ENCODE results near the gene TBC1D24. TPM values are rescaled to one million over a fixed set of nuclear protein-coding genes. Genes with fewer than 3 reads are reported as not detected.
A peak's percentile ranks its signal among the peaks of the same experiment; 100 is the strongest.

TBC1D24 gene
- total and polyA plus RNA-seq, 9 of the 15 experiments (the other 6 are each of a cell fraction or from before 2014, with no cell fraction given), result 1.7 to 22.6 (median 7.2) TPM

DNA sequence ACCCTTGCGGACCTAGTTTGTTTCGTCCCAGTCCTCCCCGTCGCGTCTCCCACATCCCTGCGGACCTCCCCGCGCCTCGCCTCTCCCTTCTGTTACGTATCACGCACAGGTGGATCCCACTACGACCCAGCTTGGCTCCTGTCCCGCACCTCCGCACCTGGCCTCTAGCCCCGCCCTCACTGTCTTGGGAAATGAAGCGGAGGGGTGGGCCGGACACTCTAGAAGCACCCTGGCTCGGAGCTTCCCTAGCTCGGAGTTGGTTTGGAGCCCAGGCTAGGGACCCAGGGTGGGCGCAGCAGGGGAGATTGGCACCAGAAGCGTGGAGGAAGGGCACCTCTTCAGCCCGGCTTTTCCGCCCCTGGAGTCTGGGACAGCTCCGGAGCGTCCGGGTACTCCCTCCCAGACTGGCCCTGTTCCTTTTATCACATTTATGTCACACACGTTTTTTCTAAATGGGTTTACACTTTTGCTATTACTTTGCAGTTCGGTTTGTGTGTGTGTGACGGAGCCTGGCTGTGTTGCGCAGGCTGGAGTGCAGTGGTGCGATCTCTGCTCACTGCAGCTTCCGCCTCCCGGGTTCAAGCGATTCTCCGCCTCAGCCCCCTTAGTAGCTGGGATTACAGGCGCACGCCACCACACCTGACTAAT is 57.7 kb downstream of the TBC1D24 start (continued):
- TF ChIP-seq, protein P1, sequence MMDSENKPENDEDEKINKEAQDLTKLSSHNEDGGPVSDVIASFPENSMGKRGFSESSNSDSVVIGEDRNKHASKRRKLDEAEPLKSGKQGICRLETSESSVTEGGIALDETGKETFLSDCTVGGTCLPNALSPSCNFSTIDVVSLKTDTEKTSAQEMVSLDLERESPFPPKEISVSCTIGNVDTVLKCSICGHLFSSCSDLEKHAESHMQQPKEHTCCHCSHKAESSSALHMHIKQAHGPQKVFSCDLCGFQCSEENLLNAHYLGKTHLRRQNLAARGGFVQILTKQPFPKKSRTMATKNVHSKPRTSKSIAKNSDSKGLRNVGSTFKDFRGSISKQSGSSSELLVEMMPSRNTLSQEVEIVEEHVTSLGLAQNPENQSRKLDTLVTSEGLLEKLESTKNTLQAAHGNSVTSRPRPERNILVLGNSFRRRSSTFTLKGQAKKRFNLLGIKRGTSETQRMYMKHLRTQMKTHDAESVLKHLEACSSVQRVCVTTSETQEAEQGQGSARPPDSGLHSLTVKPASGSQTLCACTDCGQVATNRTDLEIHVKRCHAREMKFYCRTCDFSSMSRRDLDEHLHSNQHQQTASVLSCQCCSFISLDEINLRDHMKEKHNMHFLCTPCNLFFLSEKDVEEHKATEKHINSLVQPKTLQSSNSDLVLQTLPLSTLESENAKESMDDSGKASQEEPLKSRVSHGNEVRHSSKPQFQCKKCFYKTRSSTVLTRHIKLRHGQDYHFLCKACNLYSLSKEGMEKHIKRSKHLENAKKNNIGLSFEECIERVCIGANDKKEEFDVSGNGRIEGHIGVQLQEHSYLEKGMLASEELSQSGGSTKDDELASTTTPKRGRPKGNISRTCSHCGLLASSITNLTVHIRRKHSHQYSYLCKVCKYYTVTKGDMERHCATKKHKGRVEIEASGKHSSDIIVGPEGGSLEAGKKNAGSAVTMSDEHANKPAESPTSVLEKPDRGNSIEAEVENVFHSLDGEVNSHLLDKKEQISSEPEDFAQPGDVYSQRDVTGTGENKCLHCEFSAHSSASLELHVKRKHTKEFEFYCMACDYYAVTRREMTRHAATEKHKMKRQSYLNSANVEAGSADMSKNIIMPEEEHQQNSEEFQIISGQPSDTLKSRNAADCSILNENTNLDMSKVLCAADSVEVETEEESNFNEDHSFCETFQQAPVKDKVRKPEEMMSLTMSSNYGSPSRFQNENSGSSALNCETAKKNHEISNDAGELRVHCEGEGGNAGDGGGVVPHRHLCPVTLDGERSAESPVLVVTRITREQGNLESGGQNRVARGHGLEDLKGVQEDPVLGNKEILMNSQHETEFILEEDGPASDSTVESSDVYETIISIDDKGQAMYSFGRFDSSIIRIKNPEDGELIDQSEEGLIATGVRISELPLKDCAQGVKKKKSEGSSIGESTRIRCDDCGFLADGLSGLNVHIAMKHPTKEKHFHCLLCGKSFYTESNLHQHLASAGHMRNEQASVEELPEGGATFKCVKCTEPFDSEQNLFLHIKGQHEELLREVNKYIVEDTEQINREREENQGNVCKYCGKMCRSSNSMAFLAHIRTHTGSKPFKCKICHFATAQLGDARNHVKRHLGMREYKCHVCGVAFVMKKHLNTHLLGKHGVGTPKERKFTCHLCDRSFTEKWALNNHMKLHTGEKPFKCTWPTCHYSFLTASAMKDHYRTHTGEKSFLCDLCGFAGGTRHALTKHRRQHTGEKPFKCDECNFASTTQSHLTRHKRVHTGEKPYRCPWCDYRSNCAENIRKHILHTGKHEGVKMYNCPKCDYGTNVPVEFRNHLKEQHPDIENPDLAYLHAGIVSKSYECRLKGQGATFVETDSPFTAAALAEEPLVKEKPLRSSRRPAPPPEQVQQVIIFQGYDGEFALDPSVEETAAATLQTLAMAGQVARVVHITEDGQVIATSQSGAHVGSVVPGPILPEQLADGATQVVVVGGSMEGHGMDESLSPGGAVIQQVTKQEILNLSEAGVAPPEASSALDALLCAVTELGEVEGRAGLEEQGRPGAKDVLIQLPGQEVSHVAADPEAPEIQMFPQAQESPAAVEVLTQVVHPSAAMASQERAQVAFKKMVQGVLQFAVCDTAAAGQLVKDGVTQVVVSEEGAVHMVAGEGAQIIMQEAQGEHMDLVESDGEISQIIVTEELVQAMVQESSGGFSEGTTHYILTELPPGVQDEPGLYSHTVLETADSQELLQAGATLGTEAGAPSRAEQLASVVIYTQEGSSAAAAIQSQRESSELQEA (IDR thresholded peaks at IDR 0.05; ENCODE audit: low read depth), result no peak
- TF ChIP-seq CBFB (CRISPR knock-in tag; IDR thresholded peaks at IDR 0.05), result no peak
- no peak for TF ChIP-seq ZNF780A (CRISPR knock-in tag; IDR thresholded peaks at IDR 0.05)
- TF ChIP-seq BRD9 (IDR thresholded peaks at IDR 0.05; ENCODE audit: low read depth, partially characterized antibody), result no peak
- TF ChIP-seq FOXP1 (CRISPR knock-in tag; IDR thresholded peaks at IDR 0.05), result no peak
- 0 out of 2 replicates have a peak, but pooled peaks have one; percentile 40 for TF ChIP-seq MTA3 (IDR thresholded peaks at IDR 0.05; ENCODE audit: borderline replicate concordance)
- no peak for TF ChIP-seq ZNF699 (CRISPR knock-in tag; IDR thresholded peaks at IDR 0.05; ENCODE audit: insufficient replicate concordance)
- TF ChIP-seq SIN3A (IDR thresholded peaks at IDR 0.05; ENCODE audit: borderline replicate concordance in 2 of 2, control insufficient read depth in 1 of 2, low read depth in 2 of 2, low read length in 2 of 2), result no peak; a peak in 1 of 4 replicates
- no peak for TF ChIP-seq NR2C1 (IDR thresholded peaks at IDR 0.05)
- no peak for TF ChIP-seq NR2C1 (tag; IDR thresholded peaks at IDR 0.05)
- TF ChIP-seq, protein P2, sequence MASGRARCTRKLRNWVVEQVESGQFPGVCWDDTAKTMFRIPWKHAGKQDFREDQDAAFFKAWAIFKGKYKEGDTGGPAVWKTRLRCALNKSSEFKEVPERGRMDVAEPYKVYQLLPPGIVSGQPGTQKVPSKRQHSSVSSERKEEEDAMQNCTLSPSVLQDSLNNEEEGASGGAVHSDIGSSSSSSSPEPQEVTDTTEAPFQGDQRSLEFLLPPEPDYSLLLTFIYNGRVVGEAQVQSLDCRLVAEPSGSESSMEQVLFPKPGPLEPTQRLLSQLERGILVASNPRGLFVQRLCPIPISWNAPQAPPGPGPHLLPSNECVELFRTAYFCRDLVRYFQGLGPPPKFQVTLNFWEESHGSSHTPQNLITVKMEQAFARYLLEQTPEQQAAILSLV (tag; IDR thresholded peaks at IDR 0.05), result no peak
- TF ChIP-seq, protein P3, sequence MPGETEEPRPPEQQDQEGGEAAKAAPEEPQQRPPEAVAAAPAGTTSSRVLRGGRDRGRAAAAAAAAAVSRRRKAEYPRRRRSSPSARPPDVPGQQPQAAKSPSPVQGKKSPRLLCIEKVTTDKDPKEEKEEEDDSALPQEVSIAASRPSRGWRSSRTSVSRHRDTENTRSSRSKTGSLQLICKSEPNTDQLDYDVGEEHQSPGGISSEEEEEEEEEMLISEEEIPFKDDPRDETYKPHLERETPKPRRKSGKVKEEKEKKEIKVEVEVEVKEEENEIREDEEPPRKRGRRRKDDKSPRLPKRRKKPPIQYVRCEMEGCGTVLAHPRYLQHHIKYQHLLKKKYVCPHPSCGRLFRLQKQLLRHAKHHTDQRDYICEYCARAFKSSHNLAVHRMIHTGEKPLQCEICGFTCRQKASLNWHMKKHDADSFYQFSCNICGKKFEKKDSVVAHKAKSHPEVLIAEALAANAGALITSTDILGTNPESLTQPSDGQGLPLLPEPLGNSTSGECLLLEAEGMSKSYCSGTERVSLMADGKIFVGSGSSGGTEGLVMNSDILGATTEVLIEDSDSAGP (CRISPR knock-in tag; IDR thresholded peaks at IDR 0.05), result no peak
- TF ChIP-seq ZBED1 (IDR thresholded peaks at IDR 0.05), result no peak
- no peak for TF ChIP-seq ZNF324 (CRISPR knock-in tag; IDR thresholded peaks at IDR 0.05)
- no peak for TF ChIP-seq RBM14 (IDR thresholded peaks at IDR 0.05; ENCODE audit: borderline replicate concordance, insufficient read depth, low read depth, low read length)
- TF ChIP-seq FOXJ2 (tag; IDR thresholded peaks at IDR 0.05), result no peak
- no peak for TF ChIP-seq NCOA4 (IDR thresholded peaks at IDR 0.05; ENCODE audit: partially characterized antibody)
- TF ChIP-seq ZC3H8 (IDR thresholded peaks at IDR 0.05), result no peak
- no peak for TF ChIP-seq MAFF (IDR thresholded peaks at IDR 0.05; ENCODE audit: low read length)
- no peak for TF ChIP-seq ZNF57 (CRISPR knock-in tag; IDR thresholded peaks at IDR 0.05)
